Hematopoietic multipotent progenitor cell treated with erythropoietin and hydrocortisone succinate and interleukin-3 and kit ligand, for 6 days (in vitro differentiated cells): ENCODE measurements around the gene TBC1D8.

Experiments used
- DNase-seq: peaks from one replicate; pipeline ENCODE4 v3.0.0-alpha.2; 2015

TBC1D8 gene

DNA sequence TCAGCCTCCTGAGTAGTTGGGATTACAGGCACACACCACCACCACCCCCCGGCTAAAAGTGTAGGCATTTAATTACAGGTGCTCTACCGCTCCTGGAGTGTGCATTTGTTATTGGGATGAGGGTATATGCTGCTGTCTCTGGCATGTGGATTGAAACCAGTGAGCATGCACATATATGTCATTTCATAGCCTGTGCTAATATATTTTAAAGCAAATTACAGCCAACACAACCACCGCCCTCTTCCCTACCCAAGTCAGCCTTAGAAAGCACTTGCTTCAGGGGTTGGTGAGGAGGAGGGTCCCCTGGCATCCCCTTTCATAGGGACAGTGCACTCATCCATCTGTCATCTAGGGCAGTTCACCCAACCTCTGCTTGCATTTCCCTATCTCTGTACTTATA lies 10.5 kb upstream of the TBC1D8 start:
- no peak for DNase-seq

- no peak for DNase-seq
Measured at GRCh38 chr2:101160454-101160853, 9.3 kb upstream of the TBC1D8 start.

- no peak for DNase-seq
Measured at GRCh38 chr2:101159526-101159925, 8.3 kb upstream of the TBC1D8 start.

- DNase-seq: no peak
Measured at GRCh38 chr2:101157272-101157671, 6.1 kb upstream of the TBC1D8 start.

DNA sequence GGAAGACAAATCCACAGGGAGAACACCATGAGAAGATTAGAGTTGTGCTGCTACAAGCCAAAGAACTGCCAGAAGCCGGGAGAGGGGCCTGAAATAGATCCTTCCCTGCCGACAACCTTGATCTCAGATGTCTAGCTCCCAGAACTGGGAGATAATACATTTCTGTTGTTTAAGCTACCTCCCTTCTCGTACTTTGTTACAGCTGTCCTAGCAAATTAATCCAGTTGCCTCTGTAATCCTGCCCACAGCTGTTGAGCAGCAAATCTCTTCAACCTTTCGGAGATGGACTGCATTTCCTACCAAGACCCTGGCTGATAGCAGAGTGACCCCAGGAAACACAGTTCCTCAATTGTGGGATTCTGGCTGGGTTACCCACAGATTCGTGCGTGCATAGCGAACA lies 2.6 kb upstream of the TBC1D8 start:
- DNase-seq: no peak

DNA sequence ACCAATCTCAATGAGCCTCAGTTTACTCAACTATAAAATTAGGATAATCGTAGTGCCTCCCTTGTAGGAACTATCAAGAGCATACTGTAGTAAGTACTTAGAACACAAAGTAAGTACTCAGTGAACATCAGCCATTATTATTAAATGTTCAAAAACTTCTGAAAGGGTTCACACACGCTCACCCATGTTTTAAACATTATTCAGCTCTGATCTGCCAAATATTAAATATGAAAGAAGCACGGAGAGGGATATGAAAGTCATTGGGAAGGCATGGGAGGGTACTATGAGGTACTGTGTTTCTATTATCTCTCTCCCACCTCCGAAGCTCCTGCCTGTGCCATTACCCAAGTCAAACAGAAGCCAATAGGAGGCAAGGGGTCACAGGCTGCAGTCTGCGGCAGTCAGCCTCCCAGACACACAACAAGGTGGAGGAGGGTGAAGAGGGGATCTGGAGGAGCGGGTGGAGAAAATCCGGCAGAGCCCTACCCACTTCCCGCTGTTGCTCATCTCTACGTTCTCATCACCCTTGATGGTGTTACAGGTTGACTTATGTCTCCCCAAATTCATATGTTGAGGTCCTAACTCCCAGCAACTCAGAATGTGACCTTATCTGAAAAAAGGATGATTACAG lies 2.0 kb upstream of the TBC1D8 start:
- no peak for DNase-seq

- DNase-seq: peak; percentile 78
Measured at GRCh38 chr2:101152272-101153076, 1.3 kb upstream of the TBC1D8 start.

DNA sequence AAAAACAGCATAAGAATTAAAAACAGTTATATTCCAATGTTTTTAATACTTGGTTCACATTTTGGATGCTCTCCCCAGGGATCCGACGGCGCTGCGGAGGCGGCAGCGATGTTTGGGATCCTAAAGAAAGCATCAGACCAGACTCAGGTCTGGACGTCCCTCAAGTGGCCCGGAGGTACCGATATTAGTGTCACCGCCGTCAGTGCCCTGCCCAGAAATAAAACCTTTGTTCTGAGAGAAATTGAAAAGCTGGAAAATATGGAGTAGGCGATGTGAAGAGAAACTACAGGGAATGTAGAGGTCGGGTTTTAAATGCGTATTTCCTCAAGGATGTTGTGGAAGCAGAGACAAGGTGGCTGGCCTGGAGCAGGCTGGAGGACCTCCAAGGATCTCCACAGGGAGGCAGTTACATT lies 683 bp upstream of the TBC1D8 start:
- no peak for DNase-seq

GRCh38 chr2:101150306-101151145 lies 656 bp downstream of the TBC1D8 start:
- no peak for DNase-seq

DNA sequence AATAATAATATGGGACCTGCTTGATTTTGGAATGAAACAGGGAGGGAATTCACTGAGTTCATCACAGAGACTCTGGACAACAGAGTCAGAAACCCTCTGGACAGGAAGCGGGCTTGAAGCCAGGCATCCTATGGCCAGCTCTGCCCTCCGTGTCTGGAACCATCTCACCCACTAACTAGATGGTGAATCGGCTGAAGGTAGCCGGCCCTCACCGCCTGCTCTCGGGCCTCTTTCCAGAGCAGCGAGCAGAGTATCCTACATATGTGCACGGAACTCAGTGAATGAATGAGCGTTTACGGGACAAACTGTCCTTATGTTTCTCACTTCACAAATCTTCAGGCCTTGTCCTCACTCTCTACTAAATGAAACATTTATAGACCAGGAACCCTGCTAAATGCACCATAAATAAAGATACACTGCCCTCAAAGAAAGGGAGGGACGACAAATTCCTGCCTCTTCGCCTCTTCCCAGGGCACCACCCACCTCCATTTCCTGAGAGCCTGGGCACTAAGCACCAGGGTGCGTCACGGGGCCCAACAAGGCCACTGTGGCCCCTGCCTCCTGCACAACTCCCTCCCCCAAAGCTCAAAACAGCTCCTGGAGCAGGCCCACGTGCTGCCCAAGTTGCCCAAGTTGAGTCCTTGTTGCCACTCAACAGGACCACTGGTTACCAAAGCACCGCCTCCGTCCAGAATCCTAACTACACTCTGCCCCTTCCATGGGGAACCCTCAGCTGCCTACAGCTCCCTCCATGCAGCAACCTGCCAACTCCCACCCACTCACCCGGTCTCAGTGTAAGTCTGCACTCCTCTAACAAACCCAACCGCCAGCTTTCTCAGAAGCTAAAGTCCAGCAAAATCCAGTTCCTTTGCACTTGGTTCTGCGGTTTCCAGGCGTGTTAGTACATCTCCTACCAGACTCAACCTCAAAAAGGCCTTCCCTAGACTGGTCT lies 1.7 kb downstream of the TBC1D8 start:
- no peak for DNase-seq

- DNase-seq: no peak
Measured at GRCh38 chr2:101148777-101149176, 2.4 kb downstream of the TBC1D8 start.

DNA sequence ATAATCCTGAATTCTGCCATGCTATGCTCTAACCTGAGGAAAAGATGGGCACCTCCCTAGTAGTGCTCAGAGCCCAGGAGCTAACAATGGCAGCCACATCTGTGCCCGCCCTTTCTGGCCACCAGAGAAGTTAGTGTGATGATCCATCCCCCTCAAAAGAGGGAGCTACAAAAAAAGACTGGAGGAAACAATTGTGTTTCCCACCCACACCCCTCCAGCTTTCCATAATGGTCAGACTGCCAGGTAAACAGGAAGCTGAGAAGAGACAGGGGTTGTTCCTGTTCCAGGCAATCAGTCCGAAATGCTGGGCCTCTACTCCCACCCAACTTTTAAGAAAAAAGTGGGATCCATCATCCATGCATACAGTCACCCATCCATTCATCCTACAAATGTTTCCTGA lies 3.2 kb downstream of the TBC1D8 start:
- no peak for DNase-seq

DNA sequence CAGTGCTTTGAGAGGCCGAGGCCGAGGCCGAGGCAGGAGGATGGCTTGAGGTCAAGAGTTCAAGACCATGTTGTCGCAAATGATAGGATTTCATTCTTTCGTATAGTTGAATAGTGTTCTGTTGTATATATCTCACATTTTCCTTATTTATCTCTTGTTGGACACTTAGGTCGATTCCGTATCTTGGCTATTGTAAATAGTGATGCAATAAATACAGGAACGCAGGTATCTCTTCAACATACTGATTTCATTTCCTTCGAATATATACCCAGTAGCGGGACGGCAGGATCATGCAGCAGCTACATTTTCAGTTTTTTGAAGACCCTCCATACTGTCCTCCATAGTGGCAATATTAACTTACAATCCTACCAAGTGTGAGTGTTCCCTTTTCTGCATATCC lies 4.1 kb downstream of the TBC1D8 start:
- no peak for DNase-seq

DNA sequence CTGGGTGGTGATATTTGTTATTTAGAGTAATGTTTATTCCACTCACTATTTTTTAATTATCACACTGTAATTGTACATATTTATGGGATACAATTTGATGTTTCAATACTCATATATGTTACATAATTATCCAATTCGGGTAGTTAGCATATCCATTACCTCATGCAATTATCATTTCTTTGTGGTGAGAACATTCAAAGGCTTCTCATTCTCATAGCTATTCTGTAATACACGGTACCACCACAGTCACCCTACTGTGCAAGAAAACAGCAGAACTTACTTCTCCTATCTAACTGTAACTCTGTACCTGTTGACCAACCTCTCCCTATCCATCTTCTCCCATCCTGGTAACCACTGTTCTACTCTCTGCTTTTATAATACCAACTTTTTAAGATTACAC lies 4.6 kb downstream of the TBC1D8 start:
- DNase-seq: no peak

GRCh38 chr2:101145406-101145805 lies 5.8 kb downstream of the TBC1D8 start:
- DNase-seq: no peak

- no peak for DNase-seq
Measured at GRCh38 chr2:101142163-101142562, 9.0 kb downstream of the TBC1D8 start.

GRCh38 chr2:101140978-101141655 lies 10.1 kb downstream of the TBC1D8 start:
- no peak for DNase-seq

GRCh38 chr2:101140237-101140636 lies 10.9 kb downstream of the TBC1D8 start:
- DNase-seq: no peak

DNA sequence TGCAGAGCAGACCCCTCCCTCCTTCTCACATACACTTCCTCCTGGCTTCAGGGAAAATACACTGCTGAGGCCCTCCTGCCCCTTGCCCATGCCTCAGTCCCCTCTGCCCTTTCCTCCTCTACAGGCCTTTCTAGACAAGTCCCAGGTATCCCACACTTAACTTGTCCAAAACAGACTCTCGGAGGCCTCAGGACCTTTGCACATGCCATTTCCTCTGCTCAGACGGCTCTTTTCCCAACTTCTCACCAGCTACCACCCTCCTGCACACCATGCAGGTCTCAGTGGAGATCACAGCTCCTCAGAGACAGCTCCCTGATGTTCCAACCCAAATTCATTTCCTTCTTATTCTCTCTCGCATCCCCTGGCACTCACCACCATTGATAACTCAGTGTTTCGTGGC lies 11.7 kb downstream of the TBC1D8 start:
- no peak for DNase-seq

- DNase-seq: no peak
Measured at GRCh38 chr2:101135412-101136296, 15.5 kb downstream of the TBC1D8 start.
